Muscle layer of duodenum (tissue), 2 donors: Measurements from ENCODE around the gene TPRA1.
"Not testable (repeated sequence)": the region's sequence is repeated elsewhere in the genome, so short reads cannot be mapped to it uniquely, and the experiment has no call there.

Source experiments
- H3K27ac ChIP-seq: one replicate; pipeline ENCODE4 v1.7.0; 2013; ENCODE audit warnings: mild to moderate bottlenecking, low read length
- H3K27me3 ChIP-seq: one replicate; pipeline ENCODE4 v1.7.0; 2013; ENCODE audit warnings: low read depth, mild to moderate bottlenecking, control low read depth, low read length
- H3K36me3 ChIP-seq, 2 donors: one replicate each; pipeline ENCODE4 v1.7.0; 2013; ENCODE audit warnings: low read length in 2 of 2, control low read depth in 1 of 2, mild to moderate bottlenecking in 1 of 2; ENCODE audit not compliant: insufficient read depth in 2 of 2, control insufficient read depth in 1 of 2
- H3K4me1 ChIP-seq, 2 donors: one replicate each; pipeline ENCODE4 v1.7.0; 2013; ENCODE audit warnings: low read length in 2 of 2, mild to moderate bottlenecking in 2 of 2, control low read depth in 1 of 2, moderate library complexity in 1 of 2; ENCODE audit not compliant: insufficient read depth in 2 of 2, control insufficient read depth in 1 of 2
- H3K4me3 ChIP-seq, 2 donors: one replicate each; pipeline ENCODE4 v1.7.0; 2013; ENCODE audit warnings: low read length in 2 of 2, low read depth in 1 of 2, mild to moderate bottlenecking in 1 of 2
- H3K9me3 ChIP-seq, 2 donors: one replicate each; pipeline ENCODE4 v1.7.0; 2013; ENCODE audit warnings: low read length in 2 of 2, control low read depth in 1 of 2, mild to moderate bottlenecking in 1 of 2; ENCODE audit not compliant: control insufficient read depth in 1 of 2
- donor health status: healthy.

Gene TPRA1

DNA sequence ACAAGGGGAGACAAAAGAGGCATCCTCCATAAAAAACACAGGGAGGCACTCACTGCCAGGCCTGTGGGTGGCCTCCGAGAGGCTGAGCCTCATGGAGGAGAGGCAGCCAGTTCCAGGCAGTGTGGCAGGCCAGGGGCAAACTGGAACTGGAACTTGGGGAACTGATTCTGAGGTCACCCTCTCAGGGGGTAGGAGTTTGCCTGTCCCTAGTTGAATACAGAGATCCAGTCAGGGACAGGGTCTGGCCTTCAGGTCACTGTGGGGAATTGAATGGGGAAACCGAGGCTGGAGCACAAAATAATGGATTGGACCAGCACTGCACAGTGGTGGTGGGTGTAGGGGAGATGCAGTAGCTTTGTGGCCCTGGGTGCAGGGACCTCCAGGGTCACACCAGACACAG, 58.7 kb downstream of the TPRA1 start:
- Histone ChIP-seq H3K4me1 (no peaks in the 10 kb centered on the region), H3K9me3 (no peaks in the 10 kb centered on the region), H3K27ac (no peak overlapping the region), H3K27me3 (no peaks in the 10 kb centered on the region), H3K4me3 (no peak overlapping the region), H3K36me3 (no peaks in the 10 kb centered on the region)

DNA sequence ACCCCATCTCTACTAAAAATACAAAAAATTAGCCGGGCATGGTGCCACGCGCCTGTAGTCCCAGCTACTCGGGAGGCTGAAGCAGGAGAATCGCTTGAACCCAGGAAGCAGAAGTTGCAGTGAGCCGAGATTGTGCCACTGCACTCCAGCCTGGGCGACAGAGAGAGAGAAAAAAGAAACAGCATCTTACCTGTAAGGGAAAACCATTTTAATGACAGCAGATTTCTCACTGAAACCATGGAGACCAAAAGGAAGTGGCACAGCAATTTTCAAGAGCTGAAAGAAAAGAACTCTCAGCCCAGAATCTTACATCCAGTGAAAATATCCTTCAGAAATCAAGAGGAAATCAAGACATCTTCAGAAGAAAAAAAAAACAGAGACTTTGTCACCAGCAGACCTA, 59.7 kb downstream of the TPRA1 start:
- H3K27me3 ChIP-seq, H3K9me3 ChIP-seq, H3K4me1 ChIP-seq, H3K4me3 ChIP-seq, H3K27ac ChIP-seq, H3K36me3 ChIP-seq: not testable (repeated sequence)

DNA sequence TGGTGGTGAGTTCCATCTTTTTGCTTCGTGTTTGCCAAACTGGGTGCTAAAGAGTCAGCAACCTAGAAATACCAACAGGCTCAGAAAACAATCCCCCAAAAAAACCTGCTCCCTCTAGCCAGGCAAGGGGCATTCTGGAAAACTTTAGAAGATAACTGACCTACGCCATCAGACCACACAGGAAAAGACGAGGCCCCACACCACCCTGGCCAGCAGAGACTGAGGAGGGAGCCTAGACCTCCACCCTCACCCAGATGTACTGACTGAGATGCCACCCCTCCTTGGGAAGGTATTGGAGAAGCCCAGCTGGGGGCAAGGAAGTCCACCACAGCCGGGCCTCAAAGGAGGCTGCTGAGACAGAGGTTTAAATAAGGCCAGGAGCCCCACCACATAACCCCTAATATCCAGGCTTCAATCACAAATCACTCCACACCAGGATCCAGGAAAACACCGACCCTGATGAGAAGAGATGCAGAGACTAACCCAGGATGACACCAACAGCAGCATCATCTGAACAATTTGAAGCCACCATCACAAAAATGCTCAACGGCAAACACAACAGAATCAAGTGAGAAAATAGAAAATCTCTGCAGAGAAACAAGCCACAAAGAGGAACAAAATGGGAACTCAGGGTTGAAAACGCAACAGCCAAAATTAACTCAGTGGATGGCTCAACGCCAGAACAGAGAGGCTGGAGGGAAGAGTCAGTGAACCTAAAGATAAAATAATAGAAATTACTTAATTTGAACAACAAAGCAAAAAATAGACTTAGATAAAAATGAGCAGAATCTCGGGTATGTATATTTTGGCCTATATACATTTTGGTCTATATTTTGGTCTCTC, 61.0 kb downstream of the TPRA1 start:
- Histone ChIP-seq H3K4me1 (no peaks in the 10 kb centered on the region), H3K4me3 (no peak overlapping the region), H3K27ac (no peak overlapping the region), H3K9me3 (no peaks in the 10 kb centered on the region), H3K36me3 (no peaks in the 10 kb centered on the region), H3K27me3 (no peaks in the 10 kb centered on the region)

DNA sequence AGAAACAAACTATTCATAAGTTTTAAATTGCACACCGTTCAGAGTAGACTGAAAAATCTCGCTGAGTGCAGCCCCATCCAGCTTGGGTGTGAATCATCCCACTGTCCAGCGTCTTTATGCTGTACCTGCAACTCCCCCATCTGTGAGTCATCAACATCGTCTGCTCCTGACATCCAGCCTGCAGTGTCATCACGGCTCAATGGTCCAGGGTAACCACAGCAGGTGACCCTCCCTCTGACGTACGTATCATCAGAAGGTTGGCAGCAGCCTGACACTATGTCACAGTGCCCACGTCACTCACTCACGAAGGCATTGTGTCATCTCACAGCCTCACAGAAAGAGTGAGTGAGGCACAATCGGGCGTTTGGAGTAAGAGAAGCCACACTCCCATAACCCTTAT, 65.2 kb downstream of the TPRA1 start:
- Histone ChIP-seq H3K4me1 (no peaks in the 10 kb centered on the region), H3K27me3 (no peaks in the 10 kb centered on the region), H3K9me3 (peaks cover 0 to 4% of the 10 kb centered on the region in 2 donors), H3K4me3 (no peak overlapping the region), H3K27ac (no peak overlapping the region), H3K36me3 (no peaks in the 10 kb centered on the region)

DNA sequence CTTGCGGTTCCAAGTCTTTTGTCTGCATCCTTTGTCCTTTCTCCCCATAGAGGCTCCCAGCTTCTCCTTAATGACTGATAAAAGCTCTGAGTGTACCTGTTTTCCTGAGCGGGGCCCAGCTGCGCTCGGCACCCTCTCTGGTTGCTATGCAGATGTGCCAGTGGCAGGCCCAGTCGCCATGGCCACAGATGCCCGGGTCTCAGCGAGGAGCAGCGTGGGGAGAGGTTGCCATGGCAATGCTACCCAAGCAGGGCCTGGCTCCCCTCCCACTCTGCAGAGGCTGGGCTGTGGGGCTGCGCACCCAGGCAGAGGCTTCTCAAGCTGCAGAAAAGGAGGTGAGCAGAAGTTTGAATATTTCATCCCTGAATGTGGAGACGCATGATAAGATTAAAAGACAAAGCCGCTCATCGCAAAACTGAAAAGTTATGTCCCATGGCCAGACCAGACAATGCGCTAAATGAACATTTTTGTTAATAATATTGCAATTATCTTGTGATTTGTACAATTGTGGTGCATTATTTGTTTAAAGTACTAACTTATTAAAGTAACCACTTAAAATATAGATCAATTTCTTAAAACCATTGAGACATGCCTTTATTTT, 66.1 kb downstream of the TPRA1 start:
- Histone ChIP-seq H3K36me3 (no peaks in the 10 kb centered on the region), H3K4me3 (no peak overlapping the region), H3K27me3 (no peaks in the 10 kb centered on the region), H3K4me1 (no peaks in the 10 kb centered on the region), H3K27ac (no peak overlapping the region), H3K9me3 (peaks cover 0 to 4% of the 10 kb centered on the region in 2 donors)
